ENCODE measurements around the gene STC2.

STC2 gene

DNA sequence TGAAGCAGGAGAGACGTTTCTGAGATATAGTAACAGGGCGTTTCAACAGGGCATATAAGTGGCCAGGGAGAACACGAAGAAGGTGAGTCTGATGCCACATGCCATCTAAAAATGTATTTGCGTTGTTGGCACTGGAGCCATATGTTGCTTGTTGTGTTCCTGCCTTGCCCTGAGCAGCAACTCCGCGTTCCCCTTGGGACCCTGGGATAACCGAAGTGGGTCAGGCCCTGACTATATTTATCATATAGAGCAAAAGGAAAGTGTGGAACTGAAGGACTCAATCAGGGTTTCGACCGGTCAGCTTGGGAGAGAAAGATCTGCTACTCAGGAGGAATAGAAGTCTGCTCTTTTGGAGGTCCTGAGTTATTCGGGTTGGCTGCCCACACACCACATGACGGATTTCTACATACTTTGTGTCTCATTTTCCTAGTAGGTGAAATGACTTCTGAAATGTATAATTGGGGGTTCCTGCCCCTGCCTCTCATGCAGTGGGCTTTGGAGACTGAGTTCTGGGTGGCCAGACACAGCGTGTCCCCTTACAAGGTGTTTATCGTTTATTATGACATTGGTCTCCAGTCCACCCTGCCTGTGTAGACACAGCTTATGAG, 3.0 kb downstream of the STC2 start:
- H3K9me3 ChIP-seq (replicated peaks in 1 of 11): peaks cover 0 to 18% (median 0%) of the 10 kb centered on the region in 11 experiments; a peak in 7 of 22 replicates
- H3K36me3 ChIP-seq: peaks cover 14 to 44% (median 33%) of the 10 kb centered on the region in 11 experiments
- H3K27me3 ChIP-seq: peaks cover 17 to 40% (median 32%) of the 10 kb centered on the region in 11 experiments
- peak overlapping the region in 9 of 11 experiments; percentile 56 to 82 (median 73); a peak in 18 of 22 replicates for H3K27ac ChIP-seq
- H3K4me2 ChIP-seq: peak overlapping the region; percentile 82 to 95 (median 87)
- H4K20me1 ChIP-seq: peaks cover 0 to 55% (median 17%) of the 10 kb centered on the region in 11 experiments; a peak in 10 of 22 replicates
- peak overlapping the region; percentile 55 to 76 (median 73); a peak in 19 of 20 replicates for H3K4me3 ChIP-seq
- peaks cover 51 to 85% (median 73%) of the 10 kb centered on the region in 10 experiments for H3K4me1 ChIP-seq
- no peak for TF ChIP-seq Cebpa-rat (IDR thresholded peaks at IDR 0.05)
- peak overlapping the region in 10 of 11 experiments; percentile 70 to 84 (median 78); a peak in 18 of 22 replicates for H3K9ac ChIP-seq

DNA sequence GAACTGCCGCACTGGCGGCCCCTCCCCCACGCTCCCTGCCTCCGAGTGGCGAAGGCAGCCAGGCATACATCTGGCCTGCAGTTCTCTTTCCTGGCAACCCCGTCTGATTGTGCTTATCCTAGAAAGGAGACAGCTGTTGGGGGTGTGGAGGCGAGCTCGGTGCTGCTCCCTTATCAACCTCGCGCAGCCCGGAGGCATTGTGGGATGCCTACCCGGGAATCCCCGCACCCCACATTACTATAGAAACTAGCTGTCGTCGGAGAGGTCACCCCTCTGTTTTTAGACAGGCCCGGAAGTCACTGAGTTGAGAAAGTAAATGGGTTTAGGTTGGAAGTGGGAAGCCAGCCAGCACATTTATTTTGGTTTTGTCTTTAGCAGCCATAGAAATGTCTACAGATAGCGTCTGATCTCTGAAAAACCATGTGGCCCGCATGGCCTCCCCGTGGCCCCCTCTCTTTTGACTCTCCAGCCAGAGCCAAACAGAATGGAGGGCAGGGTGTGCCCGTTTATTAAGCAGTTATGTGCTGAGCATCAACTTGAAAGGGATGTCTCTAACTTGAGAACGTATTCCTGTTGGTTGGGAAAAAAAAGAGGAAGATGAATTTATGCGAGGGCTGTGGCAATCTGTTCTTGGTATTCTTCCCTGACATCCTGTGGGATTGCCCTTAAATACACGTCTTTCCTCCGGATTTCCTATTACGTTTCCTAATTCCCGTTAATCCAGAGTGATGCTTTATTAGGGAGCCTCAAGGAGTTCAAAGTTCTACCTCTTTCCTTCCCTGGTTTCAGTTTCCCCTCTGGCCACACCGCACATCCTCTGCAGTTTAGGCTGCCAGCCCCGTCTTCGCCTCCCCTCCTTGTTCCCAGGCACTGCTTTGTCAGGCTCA, 3.9 kb downstream of the STC2 start:
- no peak for TF ChIP-seq Cebpa-rat (IDR thresholded peaks at IDR 0.05)
- H3K27ac ChIP-seq: peak overlapping the region in 9 of 11 experiments; percentile 56 to 82 (median 73); a peak in 18 of 22 replicates
- peaks cover 23 to 52% (median 41%) of the 10 kb centered on the region in 11 experiments for H3K36me3 ChIP-seq

DNA sequence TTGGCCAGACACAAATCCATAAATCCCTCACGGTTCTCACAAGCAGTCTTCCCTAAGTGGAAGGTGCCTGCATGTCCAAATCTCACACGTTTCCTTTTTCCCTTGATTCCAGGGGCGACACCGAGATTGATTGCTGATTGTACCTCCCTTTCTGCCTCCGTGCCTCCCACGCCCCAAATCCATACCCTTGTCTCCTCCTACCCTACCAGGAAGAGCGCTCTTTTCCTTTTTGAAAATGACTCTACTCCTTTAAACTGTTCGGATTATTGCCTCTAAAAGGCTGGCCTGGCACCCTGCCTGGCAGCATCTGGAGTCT, 4.5 kb downstream of the STC2 start:
- no peak for TF ChIP-seq Cebpa-rat (IDR thresholded peaks at IDR 0.05)
- Histone ChIP-seq H3K27me3 (peaks cover 17 to 32% (median 26%) of the 10 kb centered on the region in 11 experiments), H3K4me2 (peak overlapping the region; percentile 82 to 95 (median 87)), H3K27ac (peak overlapping the region in 9 of 11 experiments; percentile 56 to 82 (median 73); a peak in 18 of 22 replicates), H3K36me3 (peaks cover 29 to 58% (median 47%) of the 10 kb centered on the region in 11 experiments), H4K20me1 (peaks cover 0 to 69% (median 19%) of the 10 kb centered on the region in 11 experiments; a peak in 12 of 22 replicates), H3K9me3 (replicated peaks in 1 of 11) (peaks cover 0 to 18% (median 0%) of the 10 kb centered on the region in 11 experiments; a peak in 7 of 22 replicates), H3K4me1 (peaks cover 48 to 91% (median 83%) of the 10 kb centered on the region in 10 experiments), H3K9ac (peak overlapping the region in 10 of 11 experiments; percentile 31 to 84 (median 78); a peak in 19 of 22 replicates), H3K4me3 (peak overlapping the region in 8 of 10 experiments; percentile 65 to 76 (median 74); a peak in 13 of 20 replicates)

More for the DNA sequence above, 3.9 kb downstream of the STC2 start:
- Histone ChIP-seq H3K4me1 (peaks cover 48 to 88% (median 77%) of the 10 kb centered on the region in 10 experiments), H3K27me3 (peaks cover 17 to 38% (median 32%) of the 10 kb centered on the region in 11 experiments), H3K9me3 (replicated peaks in 1 of 11) (peaks cover 0 to 18% (median 0%) of the 10 kb centered on the region in 11 experiments; a peak in 7 of 22 replicates), H3K4me2 (peak overlapping the region; percentile 82 to 95 (median 87)), H4K20me1 (peaks cover 0 to 63% (median 17%) of the 10 kb centered on the region in 11 experiments; a peak in 12 of 22 replicates), H3K4me3 (peak overlapping the region; percentile 0 to 76 (median 73); a peak in 19 of 20 replicates), H3K9ac (peak overlapping the region in 10 of 11 experiments; percentile 70 to 84 (median 78); a peak in 19 of 22 replicates)

DNA sequence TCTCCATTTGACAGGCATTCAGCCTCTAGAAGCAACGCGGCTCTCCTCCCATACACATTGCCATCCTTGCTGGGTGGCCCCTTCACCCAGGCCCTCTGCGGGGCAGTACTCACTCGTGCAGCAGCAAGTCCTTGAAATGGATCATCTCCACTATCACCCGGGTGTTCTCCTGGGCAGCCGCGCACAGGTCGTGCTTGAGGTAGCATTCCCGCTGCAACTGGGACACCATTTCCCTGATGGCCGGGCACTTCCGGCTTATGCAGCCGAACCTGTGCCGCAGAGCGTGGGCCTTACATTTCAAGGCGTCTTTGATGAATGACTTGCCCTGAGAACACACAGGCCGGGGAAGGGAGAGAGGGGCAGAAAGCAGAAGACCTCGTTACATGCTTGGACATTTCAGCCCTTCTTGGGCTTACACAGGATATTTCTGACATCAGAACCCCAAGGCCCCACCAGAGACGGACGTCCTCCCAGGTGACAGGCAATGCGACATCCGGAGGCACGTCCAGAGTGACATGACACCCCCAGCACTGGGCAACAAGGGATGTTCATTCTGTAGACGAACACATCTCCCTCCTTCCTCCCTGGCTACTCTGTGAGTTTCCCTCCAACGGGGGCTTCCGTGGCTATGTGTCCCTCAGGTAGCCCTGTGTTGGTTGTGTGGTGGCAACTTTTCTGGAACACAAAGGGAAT, 5.0 kb downstream of the STC2 start:
- peak overlapping the region in 9 of 11 experiments; percentile 56 to 82 (median 73); a peak in 18 of 22 replicates for H3K27ac ChIP-seq
- H3K36me3 ChIP-seq: peaks cover 34 to 63% (median 52%) of the 10 kb centered on the region in 11 experiments
- H3K4me2 ChIP-seq: peak overlapping the region; percentile 82 to 95 (median 87)
- H3K9ac ChIP-seq: peak overlapping the region in 10 of 11 experiments; percentile 31 to 84 (median 78); a peak in 16 of 22 replicates
- H3K4me3 ChIP-seq: peak overlapping the region in 4 of 10 experiments; percentile 71 to 76 (median 76); a peak in 4 of 20 replicates
- H3K9me3 ChIP-seq (replicated peaks in 1 of 11): peaks cover 0 to 13% (median 0%) of the 10 kb centered on the region in 11 experiments; a peak in 7 of 22 replicates
- no peak for TF ChIP-seq Cebpa-rat (IDR thresholded peaks at IDR 0.05)
- peaks cover 48 to 95% (median 87%) of the 10 kb centered on the region in 10 experiments for H3K4me1 ChIP-seq
- H3K27me3 ChIP-seq: peaks cover 13 to 27% (median 21%) of the 10 kb centered on the region in 11 experiments
- peaks cover 0 to 73% (median 24%) of the 10 kb centered on the region in 11 experiments; a peak in 12 of 22 replicates for H4K20me1 ChIP-seq

DNA sequence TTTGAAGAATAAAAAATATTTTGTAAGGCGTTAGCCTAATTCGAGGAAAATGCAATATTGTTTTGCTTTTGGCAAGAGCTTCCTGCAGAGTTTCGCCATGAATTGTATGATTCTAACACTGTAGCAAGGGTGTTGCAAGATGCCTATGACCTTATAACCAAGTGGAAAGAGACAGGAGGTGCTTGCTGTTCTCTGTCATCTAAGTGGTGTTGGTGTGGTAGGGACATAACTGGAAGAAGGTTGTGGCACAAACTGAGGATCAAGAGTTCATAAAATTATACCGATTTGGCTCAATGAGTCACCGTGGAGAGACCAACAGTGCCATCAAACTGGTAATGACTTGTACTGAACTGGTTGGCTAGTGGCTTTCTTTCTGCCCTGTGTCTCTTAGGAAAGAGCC, 6.3 kb downstream of the STC2 start:
- H3K27me3 ChIP-seq: peaks cover 0 to 13% (median 7%) of the 10 kb centered on the region in 11 experiments; a peak in 10 of 22 replicates
- peak overlapping the region in 2 of 11 experiments; percentile 8 to 20; a peak in 2 of 22 replicates for H3K9ac ChIP-seq
- H3K36me3 ChIP-seq: peaks cover 44 to 76% (median 63%) of the 10 kb centered on the region in 11 experiments
- 0 out of 22 replicates have a peak, but pooled peaks of 1 of the 11 experiments have one; percentile 17 for TF ChIP-seq Cebpa-rat (IDR thresholded peaks at IDR 0.05)
- no peaks in the 10 kb centered on the region for H3K9me3 ChIP-seq (replicated peaks in 1 of 11)
- H3K4me2 ChIP-seq: peak overlapping the region in 8 of 11 experiments; percentile 80 to 94 (median 86); a peak in 16 of 22 replicates
- H3K27ac ChIP-seq: peak overlapping the region in 7 of 11 experiments; percentile 19 to 81 (median 69); a peak in 7 of 22 replicates
- H4K20me1 ChIP-seq: peaks cover 0 to 86% (median 29%) of the 10 kb centered on the region in 11 experiments; a peak in 12 of 22 replicates
- no peak overlapping the region for H3K4me3 ChIP-seq
- H3K4me1 ChIP-seq: peaks cover 50 to 99% (median 98%) of the 10 kb centered on the region in 10 experiments

DNA sequence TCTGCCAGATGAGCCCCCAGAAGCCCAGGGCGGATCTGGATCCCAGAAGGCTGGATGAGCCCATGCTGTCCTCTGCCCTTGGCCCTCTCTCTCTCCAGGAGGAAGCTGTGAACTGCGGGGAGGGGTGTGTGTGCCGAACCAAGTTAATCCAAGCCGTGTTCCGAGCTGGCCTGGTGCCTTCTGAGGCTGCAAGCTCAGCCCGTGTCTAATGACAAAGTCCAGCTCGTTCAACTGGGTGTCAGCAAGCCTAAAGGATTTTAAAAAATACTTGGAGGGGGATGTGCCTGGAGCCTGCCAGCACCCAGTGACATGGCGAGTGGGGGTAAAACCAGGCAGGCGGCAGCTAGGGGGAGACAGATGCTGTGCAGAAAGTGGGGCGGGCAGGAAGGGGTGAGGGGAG, 8.0 kb downstream of the STC2 start:
- Histone ChIP-seq H3K4me1 (peaks cover 51 to 100% (median 100%) of the 10 kb centered on the region in 10 experiments), H3K27ac (peak overlapping the region in 5 of 11 experiments; percentile 4 to 45 (median 31); a peak in 5 of 22 replicates), H3K4me3 (no peak overlapping the region), H3K9ac (peak overlapping the region in 3 of 11 experiments; percentile 6 to 54 (median 8); a peak in 4 of 22 replicates), H4K20me1 (peaks cover 0 to 86% (median 25%) of the 10 kb centered on the region in 11 experiments; a peak in 13 of 22 replicates), H3K4me2 (peak overlapping the region in 9 of 11 experiments; percentile 68 to 94 (median 84); a peak in 14 of 22 replicates), H3K9me3 (replicated peaks in 1 of 11) (no peaks in the 10 kb centered on the region), H3K27me3 (no peaks in the 10 kb centered on the region; a peak in 2 of 22 replicates), H3K36me3 (peaks cover 44 to 72% (median 63%) of the 10 kb centered on the region in 11 experiments)
- TF ChIP-seq Cebpa-rat (IDR thresholded peaks at IDR 0.05): no peak

DNA sequence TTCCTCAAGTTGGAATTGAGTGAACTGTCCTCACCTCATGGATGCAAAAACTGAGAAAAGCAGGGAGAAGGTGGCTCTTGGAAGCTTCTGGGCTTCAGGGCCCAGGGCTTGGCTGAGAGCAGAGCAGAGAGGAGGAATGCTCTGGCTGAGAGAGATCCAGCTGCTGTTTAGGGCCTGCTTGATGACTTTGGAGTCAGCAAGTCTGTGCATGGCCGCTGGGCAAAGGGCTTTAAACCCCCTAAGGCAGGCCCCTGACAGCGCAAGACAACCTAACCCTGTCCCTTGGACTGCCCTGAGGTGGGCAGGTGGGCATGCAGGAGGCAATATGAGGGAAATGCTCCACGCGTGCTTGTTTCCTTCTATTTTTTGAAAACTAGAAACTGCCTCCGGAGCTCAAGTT, 8.6 kb downstream of the STC2 start:
- peak overlapping the region in 5 of 11 experiments; percentile 4 to 45 (median 31); a peak in 7 of 22 replicates for H3K27ac ChIP-seq
- H3K36me3 ChIP-seq: peaks cover 44 to 72% (median 63%) of the 10 kb centered on the region in 11 experiments
- peak overlapping the region in 4 of 11 experiments; percentile 6 to 54 (median 10); a peak in 4 of 22 replicates for H3K9ac ChIP-seq
- H3K4me3 ChIP-seq: no peak overlapping the region
- no peaks in the 10 kb centered on the region for H3K9me3 ChIP-seq (replicated peaks in 1 of 11)
- peak overlapping the region in 9 of 11 experiments; percentile 3 to 94 (median 82); a peak in 14 of 22 replicates for H3K4me2 ChIP-seq
- H3K27me3 ChIP-seq: no peaks in the 10 kb centered on the region
- H3K4me1 ChIP-seq: peaks cover 51 to 100% (median 100%) of the 10 kb centered on the region in 10 experiments
- no peak for TF ChIP-seq Cebpa-rat (IDR thresholded peaks at IDR 0.05)
- H4K20me1 ChIP-seq: peaks cover 0 to 81% (median 24%) of the 10 kb centered on the region in 11 experiments; a peak in 12 of 22 replicates

Data from BLaER1 treated with 17β-estradiol and CSF1 and Interleukin-3, amounts not matched to agents 10 nM and 100 nM (cell line).